Liver (tissue), 3 donors: ENCODE measurements around the gene PLEKHF1.

Experiments
- EGR1 ChIP-seq, 2 donors: IDR thresholded peaks; 2 replicates each; pipeline ENCODE4 v1.6.1; 2016 to 2018; ENCODE audit warnings: antibody characterized with exemption in 2 of 2, low read depth in 2 of 2
- FOXA1 ChIP-seq: IDR thresholded peaks from 2 replicates; pipeline ENCODE4 v1.6.1; 2016; ENCODE audit warnings: antibody characterized with exemption
- HNF4A ChIP-seq, 2 donors: conservative IDR thresholded peaks; 2 replicates each; pipeline ENCODE4 v1.6.1; 2016; ENCODE audit warnings: antibody characterized with exemption in 2 of 2, mild to moderate bottlenecking in 2 of 2
- HNF4G ChIP-seq: IDR thresholded peaks from 2 replicates; pipeline ENCODE4 v1.6.1; 2016; ENCODE audit warnings: antibody characterized with exemption
- NR2F2 ChIP-seq: IDR thresholded peaks from 2 replicates; pipeline ENCODE4 v1.6.1; 2016; ENCODE audit warnings: antibody characterized with exemption
- RAD21 ChIP-seq, 2 donors: IDR thresholded peaks; 2 replicates each; pipeline ENCODE4 v1.6.1; 2016; ENCODE audit warnings: antibody characterized with exemption in 2 of 2, mild to moderate bottlenecking in 2 of 2
- RXRA ChIP-seq, 2 donors: IDR thresholded peaks; 2 replicates each; pipeline ENCODE4 v1.6.1; 2017 to 2018; ENCODE audit warnings: antibody characterized with exemption in 2 of 2, mild to moderate bottlenecking in 1 of 2
- SP1 ChIP-seq: IDR thresholded peaks from 2 replicates; pipeline ENCODE4 v1.6.1; 2018; ENCODE audit warnings: antibody characterized with exemption, mild to moderate bottlenecking
- TAF1 ChIP-seq: conservative IDR thresholded peaks from 2 replicates; pipeline ENCODE4 v1.6.1; 2016; ENCODE audit warnings: antibody characterized with exemption, mild to moderate bottlenecking
- TF ChIP-seq, protein P1 (sequence below): fragments of 150-350 bp; IDR thresholded peaks from 2 replicates; pipeline ENCODE4 v1.5.1; 2017; ENCODE audit warnings: improper control_type of control experiment, low read depth, low read length; ENCODE audit not compliant: missing input control
- TF ChIP-seq, protein P2 (sequence below): IDR thresholded peaks from 2 replicates; pipeline ENCODE4 v1.6.1; 2016; ENCODE audit warnings: antibody characterized with exemption, mild to moderate bottlenecking
- TF ChIP-seq, protein P3 (sequence below): IDR thresholded peaks from 2 replicates; pipeline ENCODE4 v1.6.1; 2016; ENCODE audit warnings: antibody characterized with exemption
- TF ChIP-seq, protein P4 (sequence below): IDR thresholded peaks from 2 replicates; pipeline ENCODE4 v1.6.1; 2016; ENCODE audit warnings: antibody characterized with exemption
- TF ChIP-seq, protein P5 (sequence below): IDR thresholded peaks from 2 replicates; pipeline ENCODE4 v1.6.1; 2016; ENCODE audit warnings: antibody characterized with exemption
- donor health status: healthy.
- donor health status: healthy.

DNA sequence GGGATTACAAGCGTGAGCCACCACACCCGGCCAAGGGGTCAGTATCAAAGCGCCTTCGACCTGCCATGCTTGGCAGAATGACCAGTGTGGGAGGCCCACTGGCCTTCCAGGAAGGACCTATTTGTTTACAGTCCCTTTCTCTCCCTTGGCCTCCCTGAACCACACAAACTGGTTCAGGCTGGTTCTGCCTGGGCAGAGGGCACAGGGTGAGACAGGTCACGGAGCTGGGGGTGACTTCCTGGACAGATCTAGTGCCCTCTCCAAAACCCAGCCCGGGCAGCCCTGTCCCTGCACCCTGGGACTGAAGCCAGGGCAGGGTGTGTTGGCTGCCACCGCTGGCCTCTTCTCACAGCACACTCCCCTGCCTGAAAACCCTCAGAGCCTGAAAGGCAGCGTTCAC lies 11.3 kb downstream of the PLEKHF1 start:
- TF ChIP-seq, protein P1, sequence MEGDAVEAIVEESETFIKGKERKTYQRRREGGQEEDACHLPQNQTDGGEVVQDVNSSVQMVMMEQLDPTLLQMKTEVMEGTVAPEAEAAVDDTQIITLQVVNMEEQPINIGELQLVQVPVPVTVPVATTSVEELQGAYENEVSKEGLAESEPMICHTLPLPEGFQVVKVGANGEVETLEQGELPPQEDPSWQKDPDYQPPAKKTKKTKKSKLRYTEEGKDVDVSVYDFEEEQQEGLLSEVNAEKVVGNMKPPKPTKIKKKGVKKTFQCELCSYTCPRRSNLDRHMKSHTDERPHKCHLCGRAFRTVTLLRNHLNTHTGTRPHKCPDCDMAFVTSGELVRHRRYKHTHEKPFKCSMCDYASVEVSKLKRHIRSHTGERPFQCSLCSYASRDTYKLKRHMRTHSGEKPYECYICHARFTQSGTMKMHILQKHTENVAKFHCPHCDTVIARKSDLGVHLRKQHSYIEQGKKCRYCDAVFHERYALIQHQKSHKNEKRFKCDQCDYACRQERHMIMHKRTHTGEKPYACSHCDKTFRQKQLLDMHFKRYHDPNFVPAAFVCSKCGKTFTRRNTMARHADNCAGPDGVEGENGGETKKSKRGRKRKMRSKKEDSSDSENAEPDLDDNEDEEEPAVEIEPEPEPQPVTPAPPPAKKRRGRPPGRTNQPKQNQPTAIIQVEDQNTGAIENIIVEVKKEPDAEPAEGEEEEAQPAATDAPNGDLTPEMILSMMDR = no peak
- TF ChIP-seq, protein P2, sequence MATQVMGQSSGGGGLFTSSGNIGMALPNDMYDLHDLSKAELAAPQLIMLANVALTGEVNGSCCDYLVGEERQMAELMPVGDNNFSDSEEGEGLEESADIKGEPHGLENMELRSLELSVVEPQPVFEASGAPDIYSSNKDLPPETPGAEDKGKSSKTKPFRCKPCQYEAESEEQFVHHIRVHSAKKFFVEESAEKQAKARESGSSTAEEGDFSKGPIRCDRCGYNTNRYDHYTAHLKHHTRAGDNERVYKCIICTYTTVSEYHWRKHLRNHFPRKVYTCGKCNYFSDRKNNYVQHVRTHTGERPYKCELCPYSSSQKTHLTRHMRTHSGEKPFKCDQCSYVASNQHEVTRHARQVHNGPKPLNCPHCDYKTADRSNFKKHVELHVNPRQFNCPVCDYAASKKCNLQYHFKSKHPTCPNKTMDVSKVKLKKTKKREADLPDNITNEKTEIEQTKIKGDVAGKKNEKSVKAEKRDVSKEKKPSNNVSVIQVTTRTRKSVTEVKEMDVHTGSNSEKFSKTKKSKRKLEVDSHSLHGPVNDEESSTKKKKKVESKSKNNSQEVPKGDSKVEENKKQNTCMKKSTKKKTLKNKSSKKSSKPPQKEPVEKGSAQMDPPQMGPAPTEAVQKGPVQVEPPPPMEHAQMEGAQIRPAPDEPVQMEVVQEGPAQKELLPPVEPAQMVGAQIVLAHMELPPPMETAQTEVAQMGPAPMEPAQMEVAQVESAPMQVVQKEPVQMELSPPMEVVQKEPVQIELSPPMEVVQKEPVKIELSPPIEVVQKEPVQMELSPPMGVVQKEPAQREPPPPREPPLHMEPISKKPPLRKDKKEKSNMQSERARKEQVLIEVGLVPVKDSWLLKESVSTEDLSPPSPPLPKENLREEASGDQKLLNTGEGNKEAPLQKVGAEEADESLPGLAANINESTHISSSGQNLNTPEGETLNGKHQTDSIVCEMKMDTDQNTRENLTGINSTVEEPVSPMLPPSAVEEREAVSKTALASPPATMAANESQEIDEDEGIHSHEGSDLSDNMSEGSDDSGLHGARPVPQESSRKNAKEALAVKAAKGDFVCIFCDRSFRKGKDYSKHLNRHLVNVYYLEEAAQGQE = peak; percentile 88
- peak; percentile 98 for TF ChIP-seq NR2F2
- TF ChIP-seq SP1 = peak; percentile 99
- TF ChIP-seq FOXA1 = peak; percentile 95
- TF ChIP-seq RXRA (IDR thresholded peaks at IDR 0.05) = peak; percentile 99 to 100
- TF ChIP-seq, protein P3, sequence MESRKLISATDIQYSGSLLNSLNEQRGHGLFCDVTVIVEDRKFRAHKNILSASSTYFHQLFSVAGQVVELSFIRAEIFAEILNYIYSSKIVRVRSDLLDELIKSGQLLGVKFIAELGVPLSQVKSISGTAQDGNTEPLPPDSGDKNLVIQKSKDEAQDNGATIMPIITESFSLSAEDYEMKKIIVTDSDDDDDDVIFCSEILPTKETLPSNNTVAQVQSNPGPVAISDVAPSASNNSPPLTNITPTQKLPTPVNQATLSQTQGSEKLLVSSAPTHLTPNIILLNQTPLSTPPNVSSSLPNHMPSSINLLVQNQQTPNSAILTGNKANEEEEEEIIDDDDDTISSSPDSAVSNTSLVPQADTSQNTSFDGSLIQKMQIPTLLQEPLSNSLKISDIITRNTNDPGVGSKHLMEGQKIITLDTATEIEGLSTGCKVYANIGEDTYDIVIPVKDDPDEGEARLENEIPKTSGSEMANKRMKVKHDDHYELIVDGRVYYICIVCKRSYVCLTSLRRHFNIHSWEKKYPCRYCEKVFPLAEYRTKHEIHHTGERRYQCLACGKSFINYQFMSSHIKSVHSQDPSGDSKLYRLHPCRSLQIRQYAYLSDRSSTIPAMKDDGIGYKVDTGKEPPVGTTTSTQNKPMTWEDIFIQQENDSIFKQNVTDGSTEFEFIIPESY = peak; percentile 96
- TF ChIP-seq, protein P4, sequence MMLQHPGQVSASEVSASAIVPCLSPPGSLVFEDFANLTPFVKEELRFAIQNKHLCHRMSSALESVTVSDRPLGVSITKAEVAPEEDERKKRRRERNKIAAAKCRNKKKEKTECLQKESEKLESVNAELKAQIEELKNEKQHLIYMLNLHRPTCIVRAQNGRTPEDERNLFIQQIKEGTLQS = peak; percentile 48
- no peak for TF ChIP-seq TAF1
- TF ChIP-seq HNF4G = peak; percentile 85
- TF ChIP-seq RAD21 (IDR thresholded peaks at IDR 0.05) = peak; percentile 46 to 56
- TF ChIP-seq, protein P5, sequence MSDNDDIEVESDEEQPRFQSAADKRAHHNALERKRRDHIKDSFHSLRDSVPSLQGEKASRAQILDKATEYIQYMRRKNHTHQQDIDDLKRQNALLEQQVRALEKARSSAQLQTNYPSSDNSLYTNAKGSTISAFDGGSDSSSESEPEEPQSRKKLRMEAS = peak; percentile 98
- peak; percentile 55 to 91 for TF ChIP-seq EGR1 (IDR thresholded peaks at IDR 0.05; ENCODE audit: low read depth in 2 of 2)
- TF ChIP-seq HNF4A (conservative IDR thresholded peaks at IDR 0.05) = peak; percentile 95 to 98
